GM12878 (cell line): ENCODE results near the gene TPI1. TPM values are rescaled to one million over a fixed set of nuclear protein-coding genes. Genes with fewer than 3 reads are reported as not detected.
A peak's percentile ranks its signal among the peaks of the same experiment; 100 is the strongest.

Experiments used
- ATAC-seq: fragments of 200-7000 bp; cut with Tn5 transposase; 3 replicates; pipeline ENCODE4 v1.9.1; 2020; ENCODE audit warnings: mild to moderate bottlenecking, moderate library complexity
- BruUV-seq: library from RNA; stranded (reverse); fragments of 400-500 nt; replicated peaks from 2 replicates; lab custom pipeline; 2021; lab: Mats Ljungman, UMichigan
- CTCF ChIA-PET: fragments of 300-600 bp; sonication (Branson Sonifier 250); formaldehyde crosslinking; extraction: SDS; loops from one replicate; lab custom pipeline; 2021; ENCODE audit warnings: inconsistent platforms; lab: Yijun Ruan, JAX
- POLR2A ChIA-PET: fragments of 350-600 bp; formaldehyde crosslinking; extraction: SDS; loops from one replicate; lab custom pipeline; 2021; ENCODE audit warnings: inconsistent platforms; lab: Charles Lee
- RAD21 ChIA-PET: fragments of 300-600 bp; sonication (Branson Sonifier 250); formaldehyde crosslinking; loops from one replicate; lab custom pipeline; 2023; ENCODE audit warnings: antibody characterized with exemption; ENCODE audit not compliant: unreplicated experiment; lab: Charles Lee
- SMC1A ChIA-PET: fragments of 300-600 bp; sonication (Branson Sonifier 250); formaldehyde crosslinking; loops from one replicate; lab custom pipeline; 2023; ENCODE audit not compliant: unreplicated experiment, uncharacterized antibody; lab: Charles Lee
- DNase-seq: peaks from one replicate; pipeline ENCODE4 v3.0.0-alpha.2; 2011; ENCODE audit warnings: low read depth, low spot score
- FAIRE-seq: peaks from 3 replicates; lab custom pipeline; 2011; peaks lifted over from hg19 to GRCh38; lab: Jason Lieb, UNC
- H2AFZ ChIP-seq: 2 replicates; pipeline ENCODE4 v1.6.0; 2011; ENCODE audit warnings: low read depth, low read length, control low read depth; ENCODE audit not compliant: control insufficient read depth
- H3K27ac ChIP-seq: 2 replicates; pipeline ENCODE4 v1.5.1; 2011; ENCODE audit warnings: control low read depth; ENCODE audit not compliant: control insufficient read depth, insufficient read depth
- H3K27me3 ChIP-seq, 2 experiments: replicated peaks in 1 of 2; 2 replicates each; pipeline versions ENCODE4 v1.6.0 to v1.6.1; 2011; ENCODE audit warnings: low read length in 1 of 2; ENCODE audit not compliant: control insufficient read depth in 2 of 2, insufficient read depth in 2 of 2
- H3K36me3 ChIP-seq, 2 experiments: 2 replicates each; pipeline ENCODE4 v1.5.1; 2011; ENCODE audit warnings: low read length in 1 of 2; ENCODE audit not compliant: control insufficient read depth in 2 of 2, insufficient read depth in 2 of 2
- H3K4me1 ChIP-seq: 2 replicates; pipeline ENCODE4 v1.6.1; 2011; ENCODE audit warnings: mild to moderate bottlenecking, low read length, moderate library complexity, mixed read lengths; ENCODE audit not compliant: control insufficient read depth, insufficient read depth
- H3K4me2 ChIP-seq: 2 replicates; pipeline ENCODE4 v1.6.0; 2011; ENCODE audit warnings: control low read depth; ENCODE audit not compliant: control insufficient read depth, insufficient read depth
- H3K4me3 ChIP-seq: fragments of 200-600 bp; sonication (generic); 2 replicates; pipeline ENCODE4 v1.5.1; 2016
- H3K79me2 ChIP-seq: 2 replicates; pipeline ENCODE4 v1.6.0; 2011; ENCODE audit warnings: low read length; ENCODE audit not compliant: control insufficient read depth, insufficient read depth
- H3K9ac ChIP-seq: 2 replicates; pipeline ENCODE4 v1.8.0; 2011; ENCODE audit warnings: low read length, control low read depth, mixed read lengths; ENCODE audit not compliant: control insufficient read depth, insufficient read depth
- H3K9me3 ChIP-seq: replicated peaks from 3 replicates; pipeline ENCODE4 v1.5.1; 2011; ENCODE audit warnings: mild to moderate bottlenecking, low read length; ENCODE audit not compliant: control insufficient read depth, insufficient read depth
- H4K20me1 ChIP-seq: 2 replicates; pipeline ENCODE4 v1.6.0; 2011; ENCODE audit not compliant: control insufficient read depth, insufficient read depth
- CTCF ChIP-seq, 3 experiments: IDR thresholded peaks in 2 of 3; conservative IDR thresholded peaks in 1 of 3; 2 replicates each; pipeline ENCODE4 v1.5.1; 2011; ENCODE audit warnings: low read depth in 3 of 3, low read length in 3 of 3, mild to moderate bottlenecking in 3 of 3, control low read depth in 2 of 3, moderate library complexity in 2 of 3, inconsistent platforms in 1 of 3, mixed read lengths in 1 of 3; ENCODE audit not compliant: control insufficient read depth in 2 of 3, insufficient read depth in 1 of 3; ENCODE audit errors: extremely low read depth in 1 of 3
- MTA3 ChIP-seq: IDR thresholded peaks from 2 replicates; pipeline ENCODE4 v1.6.1; 2012; ENCODE audit warnings: low read length, inconsistent platforms, borderline replicate concordance
- WGBS: methylation state at CpG from one replicate; pipeline ENCODE4 v1.1.6; 2016; ENCODE audit warnings: low lambda C conversion rate; ENCODE audit not compliant: insufficient replicate concordance, insufficient coverage; ENCODE audit errors: missing lambda C conversion rate; 5-methylcytosine and 5-hydroxymethylcytosine counted together
- in situ Hi-C: fragments of 300-500 bp; cut with MboI; formaldehyde crosslinking; loops from 9 replicates; pipeline ENCODE4 v1.14.3; 2018; ENCODE audit warnings: mixed read lengths
- intact Hi-C: fragments of 100-400 bp; cut with micrococcal nuclease; formaldehyde crosslinking; loops from one replicate; pipeline ENCODE4 v1.14.2; 2022; ENCODE audit not compliant: unreplicated experiment
- polyA plus RNA-seq, 11 experiments: library from polyadenylated mRNA; depleted of rRNA in 4 of 11; unstranded in 6 of 11; stranded (reverse) in 5 of 11; fragments of >200 nt; fragmentation: Nextera tagmentation in 4 of 11; fragmentation: Illumina TruSeq in 1 of 11; extraction: Ambion mirVana in 4 of 11; extraction: Trizol in 1 of 11; gene quantifications; 1 replicate in 1 of 11; 2 replicates in 10 of 11; pipeline versions ENCODE4 v1.2.1 to v1.2.3, GENCODE V29; 2011 to 2016; ENCODE audit warnings: inconsistent platforms in 2 of 11, missing spikeins in 2 of 11, low read depth in 1 of 11
- total RNA-seq, 4 experiments: library from RNA; depleted of rRNA in 3 of 4; stranded (reverse); fragments of >200 nt in 3 of 4; fragmentation: Illumina TruSeq in 1 of 4; extraction: Trizol in 1 of 4; gene quantifications; 2 replicates each; pipeline versions ENCODE4 v1.2.1 to v1.2.3, GENCODE V29; 2013 to 2021

Gene TPI1
- total and polyA plus RNA-seq, 10 of the 15 experiments (the other 5 are each of a cell fraction or from before 2014, with no cell fraction given) = 916 to 7,349 (median 1,677) TPM

DNA sequence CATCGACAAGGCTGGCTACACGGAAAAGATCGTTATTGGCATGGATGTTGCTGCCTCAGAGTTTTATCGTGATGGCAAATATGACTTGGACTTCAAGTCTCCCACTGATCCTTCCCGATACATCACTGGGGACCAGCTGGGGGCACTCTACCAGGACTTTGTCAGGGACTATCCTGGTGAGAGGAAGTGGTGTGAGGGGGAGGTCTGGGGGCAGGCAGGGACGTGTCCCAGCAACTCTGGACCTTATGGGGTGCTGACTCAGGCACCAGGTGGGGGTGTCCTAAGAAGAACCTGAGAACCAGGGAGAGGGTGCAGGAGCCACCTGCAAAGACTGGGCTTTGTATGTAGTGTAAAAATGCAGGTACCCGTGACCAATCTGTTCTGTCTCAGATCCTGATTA, 52.3 kb downstream of the TPI1 start:
- TF ChIP-seq CTCF (IDR thresholded peaks at IDR 0.05 in 2 of 3, conservative IDR thresholded peaks at IDR 0.05 in 1 of 3; ENCODE audit: control insufficient read depth in 2 of 3, extremely low read depth in 1 of 3, insufficient read depth in 1 of 3, low read depth in 3 of 3, low read length in 3 of 3) = 0 out of 6 replicates have a peak, but pooled peaks of 1 of the 3 experiments have one; percentile 11
- TF ChIP-seq MTA3 = no peak
- TF ChIP-seq, all 136 proteins: peak for 1
- POLR2A ChIA-PET = interaction anchor here (1.0 kb wide), 1 partner anchor 14 kb away, joined by 3 read pairs; no protein-coding TSS in a partner anchor
- Histone ChIP-seq H2AFZ (no peak overlapping the region), H3K4me1 (peaks cover 38% of the 10 kb centered on the region), H3K4me2 (no peak overlapping the region; the same call in 1 of the 2 replicates), H3K27me3 (no peaks in the 10 kb centered on the region), H3K27ac (no peak overlapping the region; the same call in 1 of the 2 replicates), H3K4me3 (0 out of 2 replicates have a peak overlapping the region, but pooled peaks have one; percentile 37), H3K36me3 (peaks cover 2 to 13% of the 10 kb centered on the region in 2 experiments; a peak in 2 of 4 replicates), H3K79me2 (peaks cover 19% of the 10 kb centered on the region), H3K9me3 (no peaks in the 10 kb centered on the region), H4K20me1 (no peaks in the 10 kb centered on the region), H3K9ac (no peak overlapping the region)
- no TSS peak for BruUV-seq
- RAD21 ChIA-PET = interaction anchor here (0.9 to 1.3 kb wide), 2 partner anchors 48 to 50 kb away, joined by 3 read pairs; no protein-coding TSS in a partner anchor
- in situ Hi-C loops (no loop called here), intact Hi-C loops (no loop called here)
- FAIRE-seq (no peak), DNase-seq (no peak), ATAC-seq (no peak)
- SMC1A ChIA-PET = interaction anchor here (1.0 kb wide), 2 partner anchors 26 to 165 kb away, joined by 3 read pairs; no protein-coding TSS in a partner anchor
- WGBS = 82% methylated on average over 7 of the region's 7 CpGs
- CTCF ChIA-PET = interaction anchor here (1.0 to 2.5 kb wide), 4 partner anchors 14 to 46 kb away, joined by 3 to 10 read pairs (median 4); partner anchors contain the start of gene SPSB2

Other genes with a start within 250 kb of the TPI1 start
Only the 7 nearest of the 28 such genes appear.
- not detected in 2 replicates for gene GPR162, start 45.7 kb upstream of the TPI1 start, total RNA-seq (2014; rRNA removed)
- gene GPR162, start 45.7 kb upstream of the TPI1 start, total RNA-seq (2014; rRNA removed; fragmentation: Illumina TruSeq; extraction: Trizol) = not detected in 2 replicates
- not detected in 2 replicates for gene GPR162, start 45.7 kb upstream of the TPI1 start, total RNA-seq (2021)
- gene GPR162, start 45.7 kb upstream of the TPI1 start, polyA plus RNA-seq (2011; rRNA removed) = 0.09 TPM in 1 of 2 replicates, not detected in the other
- gene GPR162, start 45.7 kb upstream of the TPI1 start, polyA plus RNA-seq (2014; fragmentation: Illumina TruSeq; extraction: Trizol) = not detected in 2 replicates
- gene GPR162, start 45.7 kb upstream of the TPI1 start, polyA plus RNA-seq (2014; fragmentation: Nextera tagmentation; extraction: Ambion mirVana) = not detected
- not detected in 2 replicates for gene GPR162, start 45.7 kb upstream of the TPI1 start, polyA plus RNA-seq (2014; rRNA removed)
- not detected for gene GPR162, start 45.7 kb upstream of the TPI1 start, polyA plus RNA-seq (2016; fragmentation: Nextera tagmentation; extraction: Ambion mirVana)
- gene P3H3, start 39.1 kb upstream of the TPI1 start, total RNA-seq (2014; rRNA removed) = not detected in 2 replicates
- not detected in 2 replicates for gene P3H3, start 39.1 kb upstream of the TPI1 start, total RNA-seq (2014; rRNA removed; fragmentation: Illumina TruSeq; extraction: Trizol)
- 0.13 and 0.21 TPM in 2 replicates for gene P3H3, start 39.1 kb upstream of the TPI1 start, total RNA-seq (2021)
- 0.05 TPM in 1 of 2 replicates, not detected in the other for gene P3H3, start 39.1 kb upstream of the TPI1 start, polyA plus RNA-seq (2011; rRNA removed)
- 0.03 TPM in 1 of 2 replicates, not detected in the other for gene P3H3, start 39.1 kb upstream of the TPI1 start, polyA plus RNA-seq (2014; fragmentation: Illumina TruSeq; extraction: Trizol)
- not detected for gene P3H3, start 39.1 kb upstream of the TPI1 start, polyA plus RNA-seq (2014; fragmentation: Nextera tagmentation; extraction: Ambion mirVana)
- gene P3H3, start 39.1 kb upstream of the TPI1 start, polyA plus RNA-seq (2014; rRNA removed) = 0.23 TPM in 1 of 2 replicates, not detected in the other
- not detected for gene P3H3, start 39.1 kb upstream of the TPI1 start, polyA plus RNA-seq (2016; fragmentation: Nextera tagmentation; extraction: Ambion mirVana)
- 0.23 and 0.33 TPM in 2 replicates for gene GNB3, start 26.6 kb upstream of the TPI1 start, total RNA-seq (2014; rRNA removed)
- gene GNB3, start 26.6 kb upstream of the TPI1 start, total RNA-seq (2014; rRNA removed; fragmentation: Illumina TruSeq; extraction: Trizol) = 0.23 and 0.58 TPM in 2 replicates
- 0.16 and 0.46 TPM in 2 replicates for gene GNB3, start 26.6 kb upstream of the TPI1 start, total RNA-seq (2021)
- 0.05 and 0.12 TPM in 2 replicates for gene GNB3, start 26.6 kb upstream of the TPI1 start, polyA plus RNA-seq (2011; rRNA removed)
- gene GNB3, start 26.6 kb upstream of the TPI1 start, polyA plus RNA-seq (2014; fragmentation: Illumina TruSeq; extraction: Trizol) = 0.16 and 0.38 TPM in 2 replicates
- under 1 TPM; 0.18 to 0.24 TPM for gene GNB3, start 26.6 kb upstream of the TPI1 start, polyA plus RNA-seq (2014; fragmentation: Nextera tagmentation; extraction: Ambion mirVana)
- 0.46 and 0.55 TPM in 2 replicates for gene GNB3, start 26.6 kb upstream of the TPI1 start, polyA plus RNA-seq (2014; rRNA removed)
- gene GNB3, start 26.6 kb upstream of the TPI1 start, polyA plus RNA-seq (2016; fragmentation: Nextera tagmentation; extraction: Ambion mirVana) = 1 to 10 TPM in 1 of 2 experiments, under 1 TPM in 1; 0.33 to 1.1 TPM
- 112 and 117 TPM in 2 replicates for gene CDCA3, start 16.2 kb upstream of the TPI1 start, total RNA-seq (2014; rRNA removed)
- 69.1 and 70.8 TPM in 2 replicates for gene CDCA3, start 16.2 kb upstream of the TPI1 start, total RNA-seq (2014; rRNA removed; fragmentation: Illumina TruSeq; extraction: Trizol)
- 68.6 and 72.7 TPM in 2 replicates for gene CDCA3, start 16.2 kb upstream of the TPI1 start, total RNA-seq (2021)
- gene CDCA3, start 16.2 kb upstream of the TPI1 start, polyA plus RNA-seq (2011; rRNA removed) = 70.1 and 82.6 TPM in 2 replicates
- gene CDCA3, start 16.2 kb upstream of the TPI1 start, polyA plus RNA-seq (2014; fragmentation: Illumina TruSeq; extraction: Trizol) = 103 and 113 TPM in 2 replicates
- 10 to 100 TPM; 34.5 to 47.3 TPM for gene CDCA3, start 16.2 kb upstream of the TPI1 start, polyA plus RNA-seq (2014; fragmentation: Nextera tagmentation; extraction: Ambion mirVana)
- gene CDCA3, start 16.2 kb upstream of the TPI1 start, polyA plus RNA-seq (2014; rRNA removed) = 138 and 148 TPM in 2 replicates
- gene CDCA3, start 16.2 kb upstream of the TPI1 start, polyA plus RNA-seq (2016; fragmentation: Nextera tagmentation; extraction: Ambion mirVana) = 100 to 1,000 TPM; 131 to 132 TPM
- gene USP5, start 15.4 kb upstream of the TPI1 start, total RNA-seq (2014; rRNA removed) = 76.5 and 80.4 TPM in 2 replicates
- gene USP5, start 15.4 kb upstream of the TPI1 start, total RNA-seq (2014; rRNA removed; fragmentation: Illumina TruSeq; extraction: Trizol) = 49.5 and 51.2 TPM in 2 replicates
- gene USP5, start 15.4 kb upstream of the TPI1 start, total RNA-seq (2021) = 124 and 135 TPM in 2 replicates
- 32.5 and 68.4 TPM in 2 replicates for gene USP5, start 15.4 kb upstream of the TPI1 start, polyA plus RNA-seq (2011; rRNA removed)
- gene USP5, start 15.4 kb upstream of the TPI1 start, polyA plus RNA-seq (2014; fragmentation: Illumina TruSeq; extraction: Trizol) = 33.9 and 87.5 TPM in 2 replicates
- 1 to 10 TPM; 2.5 to 5.2 TPM for gene USP5, start 15.4 kb upstream of the TPI1 start, polyA plus RNA-seq (2014; fragmentation: Nextera tagmentation; extraction: Ambion mirVana)
- 68.9 and 77.6 TPM in 2 replicates for gene USP5, start 15.4 kb upstream of the TPI1 start, polyA plus RNA-seq (2014; rRNA removed)
- gene USP5, start 15.4 kb upstream of the TPI1 start, polyA plus RNA-seq (2016; fragmentation: Nextera tagmentation; extraction: Ambion mirVana) = 100 to 1,000 TPM; 110 to 112 TPM
- gene SPSB2, start 5.8 kb downstream of the TPI1 start, total RNA-seq (2014; rRNA removed) = 4.2 and 5.6 TPM in 2 replicates
- 1.8 and 2.0 TPM in 2 replicates for gene SPSB2, start 5.8 kb downstream of the TPI1 start, total RNA-seq (2014; rRNA removed; fragmentation: Illumina TruSeq; extraction: Trizol)
- gene SPSB2, start 5.8 kb downstream of the TPI1 start, total RNA-seq (2021) = 3.4 and 3.9 TPM in 2 replicates
- 0.29 and 0.58 TPM in 2 replicates for gene SPSB2, start 5.8 kb downstream of the TPI1 start, polyA plus RNA-seq (2011; rRNA removed)
- gene SPSB2, start 5.8 kb downstream of the TPI1 start, polyA plus RNA-seq (2014; fragmentation: Illumina TruSeq; extraction: Trizol) = 0.24 and 0.56 TPM in 2 replicates
- gene SPSB2, start 5.8 kb downstream of the TPI1 start, polyA plus RNA-seq (2014; fragmentation: Nextera tagmentation; extraction: Ambion mirVana) = under 1 TPM; 0.08 to 0.24 TPM
- 4.9 and 5.6 TPM in 2 replicates for gene SPSB2, start 5.8 kb downstream of the TPI1 start, polyA plus RNA-seq (2014; rRNA removed)
- gene SPSB2, start 5.8 kb downstream of the TPI1 start, polyA plus RNA-seq (2016; fragmentation: Nextera tagmentation; extraction: Ambion mirVana) = 1 to 10 TPM; 4.7 to 5.3 TPM
- 2.8 and 4.7 TPM in 2 replicates for gene LRRC23, start 37.3 kb downstream of the TPI1 start, total RNA-seq (2014; rRNA removed)
- 4.0 and 4.3 TPM in 2 replicates for gene LRRC23, start 37.3 kb downstream of the TPI1 start, total RNA-seq (2014; rRNA removed; fragmentation: Illumina TruSeq; extraction: Trizol)
- 3.1 and 3.8 TPM in 2 replicates for gene LRRC23, start 37.3 kb downstream of the TPI1 start, total RNA-seq (2021)
- 5.6 and 6.9 TPM in 2 replicates for gene LRRC23, start 37.3 kb downstream of the TPI1 start, polyA plus RNA-seq (2011; rRNA removed)
- gene LRRC23, start 37.3 kb downstream of the TPI1 start, polyA plus RNA-seq (2014; fragmentation: Illumina TruSeq; extraction: Trizol) = 5.2 and 5.4 TPM in 2 replicates
- 1 to 10 TPM; 1.4 to 2.5 TPM for gene LRRC23, start 37.3 kb downstream of the TPI1 start, polyA plus RNA-seq (2014; fragmentation: Nextera tagmentation; extraction: Ambion mirVana)
- 3.1 and 3.3 TPM in 2 replicates for gene LRRC23, start 37.3 kb downstream of the TPI1 start, polyA plus RNA-seq (2014; rRNA removed)
- 1 to 10 TPM; 3.5 to 5.4 TPM for gene LRRC23, start 37.3 kb downstream of the TPI1 start, polyA plus RNA-seq (2016; fragmentation: Nextera tagmentation; extraction: Ambion mirVana)